Stomach (tissue), 9 donors: ENCODE data around the gene NTNG1. TPM values are rescaled to one million over a fixed set of nuclear protein-coding genes. Genes with fewer than 3 reads are reported as not detected.

ENCODE experiments used
- DNase-seq, 2 donors: peaks; one replicate each; pipeline versions ENCODE4 v3.0.0 to v3.0.0-alpha.2; 2013 to 2019
- H3K27ac ChIP-seq, 5 donors: fragments of 200-600 bp in 4 of 5; sonication (generic) in 4 of 5; one replicate each; pipeline ENCODE4 v1.5.1; 2013 to 2019; ENCODE audit warnings: mild to moderate bottlenecking in 1 of 5, moderate library complexity in 1 of 5
- H3K27me3 ChIP-seq, 3 donors: fragments of 200-600 bp; sonication (generic); one replicate each; pipeline ENCODE4 v1.5.1; 2017 to 2019; ENCODE audit warnings: mixed run types in 1 of 3
- H3K36me3 ChIP-seq, 4 donors: fragments of 200-600 bp; sonication (generic); 1 replicate in 3 of 4; 2 replicates in 1 of 4; pipeline ENCODE4 v1.5.1; 2016 to 2019
- H3K4me1 ChIP-seq, 4 donors: fragments of 200-600 bp; sonication (generic); one replicate each; pipeline ENCODE4 v1.5.1; 2016 to 2019
- H3K4me3 ChIP-seq, 4 donors: fragments of 200-600 bp; sonication (generic) in 3 of 4; one replicate each; pipeline ENCODE4 v1.5.1; 2016 to 2019; ENCODE audit warnings: mild to moderate bottlenecking in 1 of 4
- H3K9me3 ChIP-seq, 4 donors: fragments of 200-600 bp; sonication (generic); one replicate each; pipeline ENCODE4 v1.5.1; 2016 to 2019
- CTCF ChIP-seq, 7 experiments: fragments of 450-650 bp in 4 of 7; fragments of 200-600 bp in 3 of 7; sonication (generic) in 3 of 7; IDR thresholded peaks; one replicate each; pipeline ENCODE4 v1.5.1; 2016 to 2019; ENCODE audit warnings: antibody characterized with exemption in 7 of 7, control low read depth in 2 of 7, mild to moderate bottlenecking in 1 of 7
- EP300 ChIP-seq: sonication (generic); formaldehyde crosslinking; IDR thresholded peaks from one replicate; pipeline ENCODE4 v1.6.1; 2017; ENCODE audit warnings: antibody characterized with exemption
- POLR2A ChIP-seq, 4 donors: fragments of 450-650 bp; IDR thresholded peaks; one replicate each; pipeline ENCODE4 v1.6.1; 2016; ENCODE audit warnings: antibody characterized with exemption in 4 of 4, control low read depth in 2 of 4, mild to moderate bottlenecking in 1 of 4, moderate library complexity in 1 of 4
- POLR2AphosphoS5 ChIP-seq, 3 donors: sonication (generic); formaldehyde crosslinking; IDR thresholded peaks; one replicate each; pipeline ENCODE4 v1.6.1; 2016; ENCODE audit warnings: antibody characterized with exemption in 3 of 3
- WGBS, 5 donors: extraction: QIAGEN DNeasy Blood & Tissue Kit in 3 of 5; methylation state at CpG; one replicate each; pipeline versions ENCODE4 v1.1.5 to v1.1.7; 2013 to 2018; 5-methylcytosine and 5-hydroxymethylcytosine counted together
- intact Hi-C: fragments of 100-400 bp; cut with DNase I; formaldehyde crosslinking; loops from one replicate; pipeline ENCODE4 v1.15.1; 2023; ENCODE audit warnings: low total_unique reads
- polyA plus RNA-seq, 3 donors: library from polyadenylated mRNA; stranded (reverse); fragments of 200-250 nt; gene quantifications; one replicate each; pipeline ENCODE4 v1.2.3, GENCODE V29; 2013
- total RNA-seq, 5 donors: library from RNA; depleted of rRNA; stranded (reverse); fragments of >200 nt; gene quantifications; one replicate each; pipeline versions ENCODE4 v1.1.0 to v1.2.3, GENCODE V29; 2014 to 2016
- donor health status: healthy with polysubstance abuse.
- donor health status: Bipolar disorder and iron deficiency.
- donor health status: healthy.

NTNG1 gene
- total and polyA plus RNA-seq, 8 donors = 0.23 to 2.0 (median 0.58) TPM; not detected in 3

GRCh38 chr1:107138767-107139445, 1.9 kb upstream of the NTNG1 start:
- intact Hi-C loops = no loop called here
- H3K27me3 ChIP-seq = peaks cover 0 to 46% (median 25%) of the 10 kb centered on the region in 3 donors
- TF ChIP-seq POLR2AphosphoS5 (IDR thresholded peaks at IDR 0.05) = no peak
- TF ChIP-seq EP300 = no peak
- TF ChIP-seq POLR2A (IDR thresholded peaks at IDR 0.05) = no peak
- no peak for TF ChIP-seq CTCF (IDR thresholded peaks at IDR 0.05)

GRCh38 chr1:107139833-107140702, 771 bp upstream of the NTNG1 start:
- peaks cover 16 to 29% (median 25%) of the 10 kb centered on the region in 4 donors for H3K4me1 ChIP-seq
- peak overlapping the region; percentile 54 to 65 (median 61) for H3K4me3 ChIP-seq
- no peak for TF ChIP-seq POLR2AphosphoS5 (IDR thresholded peaks at IDR 0.05)
- DNase-seq = peak in 1 of 2 donors; percentile 76
- intact Hi-C loops = no loop called here
- 1% methylated on average over 42 to 53 of the region's 53 CpGs for WGBS, 5 donors
- no peak overlapping the region for H3K27ac ChIP-seq
- H3K9me3 ChIP-seq = no peaks in the 10 kb centered on the region
- no peaks in the 10 kb centered on the region for H3K36me3 ChIP-seq
- H3K27me3 ChIP-seq = peaks cover 0 to 49% (median 25%) of the 10 kb centered on the region in 3 donors

More at GRCh38 chr1:107138767-107139445, 1.9 kb upstream of the NTNG1 start:
- no peaks in the 10 kb centered on the region for H3K9me3 ChIP-seq
- 69 to 89% (median 84%) methylated on average over 3 of the region's 3 CpGs for WGBS, 5 donors
- peaks cover 16 to 29% (median 25%) of the 10 kb centered on the region in 4 donors for H3K4me1 ChIP-seq
- no peak for DNase-seq
- no peak overlapping the region for H3K27ac ChIP-seq
- H3K4me3 ChIP-seq = no peak overlapping the region
- H3K36me3 ChIP-seq = no peaks in the 10 kb centered on the region

GRCh38 chr1:107141491-107142126, 770 bp downstream of the NTNG1 start:
- H3K27ac ChIP-seq = no peak overlapping the region
- no peak for TF ChIP-seq POLR2AphosphoS5 (IDR thresholded peaks at IDR 0.05)
- peak in 1 of 2 donors; percentile 52 for DNase-seq

GRCh38 chr1:107142140-107142542, 1.3 kb downstream of the NTNG1 start:
- no peak overlapping the region for H3K27ac ChIP-seq
- peaks cover 16 to 29% (median 25%) of the 10 kb centered on the region in 4 donors for H3K4me1 ChIP-seq
- no peak for TF ChIP-seq EP300
- TF ChIP-seq CTCF (IDR thresholded peaks at IDR 0.05) = peak in 5 of 7 experiments; percentile 25 to 73 (median 42)
- no peaks in the 10 kb centered on the region for H3K36me3 ChIP-seq
- DNase-seq = peak in 1 of 2 donors; percentile 68
- H3K4me3 ChIP-seq = peak overlapping the region; percentile 54 to 65 (median 61)
- peaks cover 0 to 52% (median 25%) of the 10 kb centered on the region in 3 donors for H3K27me3 ChIP-seq
- intact Hi-C loops = no loop called here
- H3K9me3 ChIP-seq = no peaks in the 10 kb centered on the region
- 1 to 3% (median 2%) methylated on average over 5 of the region's 5 CpGs for WGBS, 5 donors

More at GRCh38 chr1:107141491-107142126, 770 bp downstream of the NTNG1 start:
- H3K36me3 ChIP-seq = no peaks in the 10 kb centered on the region
- 0 to 3% (median 1%) methylated on average over 19 to 41 of the region's 41 CpGs for WGBS, 5 donors
- H3K27me3 ChIP-seq = peaks cover 0 to 52% (median 25%) of the 10 kb centered on the region in 3 donors
- peaks cover 16 to 29% (median 25%) of the 10 kb centered on the region in 4 donors for H3K4me1 ChIP-seq
- no peaks in the 10 kb centered on the region for H3K9me3 ChIP-seq
- intact Hi-C loops = no loop called here
- H3K4me3 ChIP-seq = peak overlapping the region; percentile 54 to 65 (median 61)

- WGBS, 5 donors = 51 to 60% (median 58%) methylated on average over 2 of the region's 2 CpGs
- Histone ChIP-seq H3K36me3 (no peaks in the 10 kb centered on the region), H3K27ac (no peak overlapping the region), H3K9me3 (no peaks in the 10 kb centered on the region), H3K4me3 (no peak overlapping the region), H3K27me3 (peaks cover 0 to 52% (median 25%) of the 10 kb centered on the region in 3 donors), H3K4me1 (peaks cover 16 to 29% (median 25%) of the 10 kb centered on the region in 4 donors)
- TF ChIP-seq CTCF (IDR thresholded peaks at IDR 0.05) = no peak
- TF ChIP-seq POLR2A (IDR thresholded peaks at IDR 0.05) = no peak
- TF ChIP-seq POLR2AphosphoS5 (IDR thresholded peaks at IDR 0.05) = no peak
- TF ChIP-seq EP300 = no peak
- no peak for DNase-seq
- intact Hi-C loops = no loop called here
Measured at GRCh38 chr1:107142666-107143065, 1.8 kb downstream of the NTNG1 start.
